HEK293 (cell line): Measurements from ENCODE around the gene GNG5.

Experiments used
- CTCF ChIA-PET: fragments of 350-600 bp; formaldehyde crosslinking; extraction: SDS; loops from one replicate; lab custom pipeline; 2021; ENCODE audit warnings: antibody characterized with exemption; lab: Yijun Ruan, JAX
- POLR2A ChIA-PET: fragments of 300-600 bp; formaldehyde crosslinking; extraction: SDS; loops from one replicate; lab custom pipeline; 2020; ENCODE audit warnings: antibody characterized with exemption, inconsistent platforms; lab: Yijun Ruan, JAX
- H3K27ac ChIP-seq: fragments of 200-500 bp; sonication (Bioruptor generic); 2 replicates; pipeline ENCODE4 v1.5.1; 2014; ENCODE audit warnings: low read depth, low read length, control low read depth, inconsistent platforms; ENCODE audit errors: extremely low read depth
- H3K36me3 ChIP-seq, 2 experiments: fragments of 200-500 bp in 1 of 2; sonication (Bioruptor generic) in 1 of 2; 1 replicate in 1 of 2; 2 replicates in 1 of 2; pipeline ENCODE4 v1.5.1; 2014 to 2017; ENCODE audit warnings: inconsistent platforms in 2 of 2, low read length in 2 of 2; ENCODE audit not compliant: control insufficient read depth in 2 of 2, insufficient read depth in 1 of 2
- H3K4me1 ChIP-seq: fragments of 200-500 bp; sonication (Bioruptor generic); 2 replicates; pipeline ENCODE4 v1.5.1; 2014; ENCODE audit warnings: mild to moderate bottlenecking, low read length, inconsistent platforms; ENCODE audit not compliant: control insufficient read depth, insufficient read depth
- H3K4me3 ChIP-seq: 2 replicates; pipeline ENCODE4 v1.5.1; 2011; ENCODE audit warnings: low read depth, mild to moderate bottlenecking, control low read depth, low read length, moderate library complexity
- H3K9me3 ChIP-seq: fragments of 200-500 bp; sonication (Bioruptor generic); 2 replicates; pipeline ENCODE4 v1.5.1; 2014; ENCODE audit warnings: low read depth, low read length, inconsistent platforms; ENCODE audit not compliant: control insufficient read depth, insufficient read depth
- HOXD13 ChIP-seq: sonication (generic); formaldehyde crosslinking; IDR thresholded peaks from 2 replicates; pipeline ENCODE4 v1.8.0; 2022; ENCODE audit warnings: missing genetic modification reagents, borderline replicate concordance
- KLF8 ChIP-seq: fragments of 450-650 bp; formaldehyde crosslinking; IDR thresholded peaks from 2 replicates; pipeline ENCODE4 v1.5.1; 2016; ENCODE audit warnings: missing biosample characterization, missing genetic modification characterization
- TCF7L2 ChIP-seq: IDR thresholded peaks from 2 replicates; pipeline ENCODE4 v1.6.1; 2011; ENCODE audit warnings: low read depth, mild to moderate bottlenecking, inconsistent platforms, low read length, moderate library complexity, borderline replicate concordance
- YY1 ChIP-seq: fragments of 450-650 bp; formaldehyde crosslinking; IDR thresholded peaks from 2 replicates; pipeline ENCODE4 v1.5.1; 2018; ENCODE audit warnings: missing biosample characterization, missing genetic modification characterization
- ZBTB8A ChIP-seq: fragments of 450-650 bp; formaldehyde crosslinking; IDR thresholded peaks from 2 replicates; pipeline ENCODE4 v1.5.1; 2016; ENCODE audit warnings: missing biosample characterization, missing genetic modification characterization
- ZEB2 ChIP-seq: fragments of 450-650 bp; formaldehyde crosslinking; IDR thresholded peaks from 2 replicates; pipeline ENCODE4 v1.5.1; 2016; ENCODE audit warnings: missing biosample characterization, missing genetic modification characterization
- ZNF23 ChIP-seq: fragments of 450-650 bp; formaldehyde crosslinking; IDR thresholded peaks from 2 replicates; pipeline ENCODE4 v1.5.1; 2016; ENCODE audit warnings: missing biosample characterization, missing genetic modification characterization, borderline replicate concordance
- ZNF280C ChIP-seq: fragments of 450-650 bp; formaldehyde crosslinking; IDR thresholded peaks from 2 replicates; pipeline ENCODE4 v1.5.1; 2016; ENCODE audit warnings: missing biosample characterization, missing genetic modification characterization
- ZNF324 ChIP-seq: fragments of 450-650 bp; formaldehyde crosslinking; IDR thresholded peaks from 2 replicates; pipeline ENCODE4 v1.5.1; 2016; ENCODE audit warnings: missing biosample characterization, missing genetic modification characterization
- ZNF423 ChIP-seq: fragments of 450-650 bp; formaldehyde crosslinking; IDR thresholded peaks from 2 replicates; pipeline ENCODE4 v1.5.1; 2016; ENCODE audit warnings: missing biosample characterization, missing genetic modification characterization
- ZNF433 ChIP-seq: fragments of 450-650 bp; formaldehyde crosslinking; IDR thresholded peaks from 2 replicates; pipeline ENCODE4 v1.5.1; 2016; ENCODE audit warnings: missing biosample characterization, missing genetic modification characterization, low read depth
- ZNF530 ChIP-seq: fragments of 450-650 bp; formaldehyde crosslinking; IDR thresholded peaks from 2 replicates; pipeline ENCODE4 v1.5.1; 2016; ENCODE audit warnings: low read depth, missing biosample characterization, missing genetic modification characterization
- ZNF571 ChIP-seq: fragments of 450-650 bp; formaldehyde crosslinking; IDR thresholded peaks from 2 replicates; pipeline ENCODE4 v1.5.0; 2017; ENCODE audit warnings: missing biosample characterization, missing genetic modification characterization
- ZNF837 ChIP-seq: fragments of 450-650 bp; formaldehyde crosslinking; IDR thresholded peaks from 2 replicates; pipeline ENCODE4 v1.5.1; 2016; ENCODE audit warnings: missing biosample characterization, missing genetic modification characterization
- TF ChIP-seq, protein P1 (sequence below): fragments of 450-650 bp; formaldehyde crosslinking; IDR thresholded peaks from 2 replicates; pipeline ENCODE4 v1.5.1; 2016; ENCODE audit warnings: missing biosample characterization, missing genetic modification characterization
- TF ChIP-seq, protein P2 (sequence below): fragments of 450-650 bp; formaldehyde crosslinking; IDR thresholded peaks from 2 replicates; pipeline ENCODE4 v1.5.1; 2016; ENCODE audit warnings: missing biosample characterization, missing genetic modification characterization, borderline replicate concordance
- TF ChIP-seq, protein P3 (sequence below): fragments of 450-650 bp; formaldehyde crosslinking; IDR thresholded peaks from 2 replicates; pipeline ENCODE4 v1.5.1; 2016; ENCODE audit warnings: missing biosample characterization, missing genetic modification characterization

GNG5 gene

GRCh38 chr1:84481317-84481716 is 25.1 kb downstream of the GNG5 start:
- H3K36me3 ChIP-seq: peaks cover 20 to 52% of the 10 kb centered on the region in 2 experiments
- no peaks in the 10 kb centered on the region for H3K4me1 ChIP-seq
- POLR2A ChIA-PET: interaction anchor here (1.0 kb wide), 1 partner anchor 25 kb away, joined by 3 read pairs; the partner anchor contains the start of genes GNG5 and SPATA1
- no peaks in the 10 kb centered on the region for H3K9me3 ChIP-seq
- H3K4me3 ChIP-seq: no peak overlapping the region
- no peak overlapping the region for H3K27ac ChIP-seq
- CTCF ChIA-PET: interaction anchor here (1.4 kb wide), 1 partner anchor 39 kb away, joined by 5 read pairs; no protein-coding TSS in a partner anchor
- TF ChIP-seq ZBTB8A (tag by site-specific recombination): no peak
- TF ChIP-seq, protein P1, sequence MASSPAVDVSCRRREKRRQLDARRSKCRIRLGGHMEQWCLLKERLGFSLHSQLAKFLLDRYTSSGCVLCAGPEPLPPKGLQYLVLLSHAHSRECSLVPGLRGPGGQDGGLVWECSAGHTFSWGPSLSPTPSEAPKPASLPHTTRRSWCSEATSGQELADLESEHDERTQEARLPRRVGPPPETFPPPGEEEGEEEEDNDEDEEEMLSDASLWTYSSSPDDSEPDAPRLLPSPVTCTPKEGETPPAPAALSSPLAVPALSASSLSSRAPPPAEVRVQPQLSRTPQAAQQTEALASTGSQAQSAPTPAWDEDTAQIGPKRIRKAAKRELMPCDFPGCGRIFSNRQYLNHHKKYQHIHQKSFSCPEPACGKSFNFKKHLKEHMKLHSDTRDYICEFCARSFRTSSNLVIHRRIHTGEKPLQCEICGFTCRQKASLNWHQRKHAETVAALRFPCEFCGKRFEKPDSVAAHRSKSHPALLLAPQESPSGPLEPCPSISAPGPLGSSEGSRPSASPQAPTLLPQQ (tag by site-specific recombination): no peak
- no peak for TF ChIP-seq ZEB2 (tag by site-specific recombination)
- TF ChIP-seq ZNF571: no peak
- no peak for TF ChIP-seq ZNF433 (tag by site-specific recombination)
- no peak for TF ChIP-seq YY1 (tag by site-specific recombination)
- no peak for TF ChIP-seq HOXD13 (CRISPR knock-in tag)
- TF ChIP-seq ZNF837 (tag by site-specific recombination): no peak
- TF ChIP-seq, protein P2, sequence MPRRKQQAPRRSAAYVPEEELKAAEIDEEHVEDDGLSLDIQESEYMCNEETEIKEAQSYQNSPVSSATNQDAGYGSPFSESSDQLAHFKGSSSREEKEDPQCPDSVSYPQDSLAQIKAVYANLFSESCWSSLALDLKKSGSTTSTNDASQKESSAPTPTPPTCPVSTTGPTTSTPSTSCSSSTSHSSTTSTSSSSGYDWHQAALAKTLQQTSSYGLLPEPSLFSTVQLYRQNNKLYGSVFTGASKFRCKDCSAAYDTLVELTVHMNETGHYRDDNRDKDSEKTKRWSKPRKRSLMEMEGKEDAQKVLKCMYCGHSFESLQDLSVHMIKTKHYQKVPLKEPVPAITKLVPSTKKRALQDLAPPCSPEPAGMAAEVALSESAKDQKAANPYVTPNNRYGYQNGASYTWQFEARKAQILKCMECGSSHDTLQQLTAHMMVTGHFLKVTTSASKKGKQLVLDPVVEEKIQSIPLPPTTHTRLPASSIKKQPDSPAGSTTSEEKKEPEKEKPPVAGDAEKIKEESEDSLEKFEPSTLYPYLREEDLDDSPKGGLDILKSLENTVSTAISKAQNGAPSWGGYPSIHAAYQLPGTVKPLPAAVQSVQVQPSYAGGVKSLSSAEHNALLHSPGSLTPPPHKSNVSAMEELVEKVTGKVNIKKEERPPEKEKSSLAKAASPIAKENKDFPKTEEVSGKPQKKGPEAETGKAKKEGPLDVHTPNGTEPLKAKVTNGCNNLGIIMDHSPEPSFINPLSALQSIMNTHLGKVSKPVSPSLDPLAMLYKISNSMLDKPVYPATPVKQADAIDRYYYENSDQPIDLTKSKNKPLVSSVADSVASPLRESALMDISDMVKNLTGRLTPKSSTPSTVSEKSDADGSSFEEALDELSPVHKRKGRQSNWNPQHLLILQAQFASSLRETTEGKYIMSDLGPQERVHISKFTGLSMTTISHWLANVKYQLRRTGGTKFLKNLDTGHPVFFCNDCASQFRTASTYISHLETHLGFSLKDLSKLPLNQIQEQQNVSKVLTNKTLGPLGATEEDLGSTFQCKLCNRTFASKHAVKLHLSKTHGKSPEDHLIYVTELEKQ (tag by site-specific recombination): no peak
- TF ChIP-seq ZNF423 (tag by site-specific recombination): no peak
- no peak for TF ChIP-seq ZNF530
- TF ChIP-seq TCF7L2: no peak

DNA sequence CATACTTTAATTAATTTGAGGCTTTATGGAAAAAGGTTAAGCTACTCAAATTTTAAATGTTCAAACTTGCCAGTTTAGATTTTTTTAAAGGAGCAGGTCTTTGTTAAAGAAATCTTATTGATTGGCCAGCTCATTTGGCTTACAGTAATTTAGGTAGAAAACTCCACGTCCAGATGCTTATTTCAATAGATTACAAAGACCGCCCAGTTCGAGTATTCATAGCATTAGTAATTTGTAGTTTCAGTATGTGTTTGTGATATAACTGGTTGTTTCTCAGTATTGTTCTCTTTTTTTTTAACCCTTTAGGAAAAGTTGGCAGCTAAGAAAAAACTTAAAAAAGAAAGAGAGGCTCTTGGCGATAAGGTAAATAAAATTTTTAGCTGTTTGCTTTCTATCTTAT is 25.7 kb downstream of the GNG5 start:
- no peak for TF ChIP-seq ZNF280C
- TF ChIP-seq ZNF324 (tag by site-specific recombination): no peak
- TF ChIP-seq, protein P3, sequence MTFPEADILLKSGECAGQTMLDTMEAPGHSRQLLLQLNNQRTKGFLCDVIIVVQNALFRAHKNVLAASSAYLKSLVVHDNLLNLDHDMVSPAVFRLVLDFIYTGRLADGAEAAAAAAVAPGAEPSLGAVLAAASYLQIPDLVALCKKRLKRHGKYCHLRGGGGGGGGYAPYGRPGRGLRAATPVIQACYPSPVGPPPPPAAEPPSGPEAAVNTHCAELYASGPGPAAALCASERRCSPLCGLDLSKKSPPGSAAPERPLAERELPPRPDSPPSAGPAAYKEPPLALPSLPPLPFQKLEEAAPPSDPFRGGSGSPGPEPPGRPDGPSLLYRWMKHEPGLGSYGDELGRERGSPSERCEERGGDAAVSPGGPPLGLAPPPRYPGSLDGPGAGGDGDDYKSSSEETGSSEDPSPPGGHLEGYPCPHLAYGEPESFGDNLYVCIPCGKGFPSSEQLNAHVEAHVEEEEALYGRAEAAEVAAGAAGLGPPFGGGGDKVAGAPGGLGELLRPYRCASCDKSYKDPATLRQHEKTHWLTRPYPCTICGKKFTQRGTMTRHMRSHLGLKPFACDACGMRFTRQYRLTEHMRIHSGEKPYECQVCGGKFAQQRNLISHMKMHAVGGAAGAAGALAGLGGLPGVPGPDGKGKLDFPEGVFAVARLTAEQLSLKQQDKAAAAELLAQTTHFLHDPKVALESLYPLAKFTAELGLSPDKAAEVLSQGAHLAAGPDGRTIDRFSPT: no peak
- no peak for TF ChIP-seq KLF8 (tag by site-specific recombination)
- no peak for TF ChIP-seq ZNF23 (tag by site-specific recombination)
- ChIA-PET POLR2A (interaction anchor here (1.3 kb wide), 1 partner anchor 9 kb away, joined by 3 read pairs; no protein-coding TSS in a partner anchor), CTCF (interaction anchor here (1.0 to 1.4 kb wide), 6 partner anchors 23 to 273 kb away, joined by 3 to 5 read pairs (median 4); no protein-coding TSS in a partner anchor)
- peak overlapping the region; percentile 82 for H3K4me3 ChIP-seq
- H3K36me3 ChIP-seq: peaks cover 18 to 47% of the 10 kb centered on the region in 2 experiments
- H3K4me1 ChIP-seq: no peaks in the 10 kb centered on the region
- H3K27ac ChIP-seq: no peak overlapping the region
- no peaks in the 10 kb centered on the region for H3K9me3 ChIP-seq
